Glutamatergic neuron (in vitro differentiated cells): ENCODE measurements around the gene SCN8A. TPM values are rescaled to one million over a fixed set of nuclear protein-coding genes. Genes with fewer than 3 reads are reported as not detected.
A peak's percentile ranks its signal among the peaks of the same experiment; 100 is the strongest.

Experiments used
- DNase-seq: peaks from one replicate; pipeline ENCODE4 v3.0.0; 2022
- H3K27ac Mint-ChIP-seq: one replicate; pipeline ENCODE4 v1.8.0; 2020; ENCODE audit warnings: mild to moderate bottlenecking, mixed read lengths, inconsistent platforms; ENCODE audit not compliant: unreplicated experiment
- H3K27me3 Mint-ChIP-seq: one replicate; pipeline ENCODE4 v1.8.0; 2020; ENCODE audit warnings: mild to moderate bottlenecking, moderate library complexity, mixed read lengths, inconsistent platforms; ENCODE audit not compliant: unreplicated experiment
- H3K36me3 Mint-ChIP-seq: one replicate; pipeline ENCODE4 v1.8.0; 2020; ENCODE audit warnings: mild to moderate bottlenecking, mixed read lengths, inconsistent platforms; ENCODE audit not compliant: unreplicated experiment
- H3K4me1 Mint-ChIP-seq: one replicate; pipeline ENCODE4 v1.8.0; 2020; ENCODE audit warnings: mild to moderate bottlenecking, low read depth, mixed read lengths, inconsistent platforms; ENCODE audit not compliant: unreplicated experiment
- H3K4me3 Mint-ChIP-seq: one replicate; pipeline ENCODE4 v1.8.0; 2020; ENCODE audit warnings: mild to moderate bottlenecking, mixed read lengths, inconsistent platforms; ENCODE audit not compliant: unreplicated experiment
- H3K9me3 Mint-ChIP-seq: one replicate; pipeline ENCODE4 v1.8.0; 2020; ENCODE audit warnings: mild to moderate bottlenecking, moderate library complexity, mixed read lengths, inconsistent platforms; ENCODE audit not compliant: unreplicated experiment
- total RNA-seq: library from RNA; stranded (reverse); fragmentation: NEBNext Ultra II Directional; extraction: Animal tissue kit (Norgen Biotek cat#: 25700); gene quantifications from one replicate; pipeline ENCODE4 v1.2.1, GENCODE V29; 2021; ENCODE audit not compliant: unreplicated experiment
- TF ChIP-seq, protein P1 (sequence below): fragments of 200-600 bp; sonication (generic); IDR thresholded peaks from one replicate; pipeline ENCODE4 v1.5.0; 2021; ENCODE audit not compliant: partially characterized antibody, unreplicated experiment

Gene SCN8A
- total RNA-seq, 1 donor from 2014 or later: 47.6 TPM

GRCh38 chr12:51848326-51848727 is 257.3 kb downstream of the SCN8A start, which contains the start of gene FIGNL2:
Gene FIGNL2 (minus strand): TSS chr12:51848718. CDS start chr12:51822413, 26,305 bp downstream.
- peak; percentile 58 for DNase-seq
- H3K4me1 Mint-ChIP-seq: peaks cover 28% of the 10 kb centered on the region
- peak within 1 kb of the TSS; percentile 86 for H3K4me3 Mint-ChIP-seq
- H3K27ac Mint-ChIP-seq: peak within 1 kb of the TSS; percentile 76
- H3K36me3 Mint-ChIP-seq: no peaks in the 10 kb centered on the region
- TF ChIP-seq, protein P1, sequence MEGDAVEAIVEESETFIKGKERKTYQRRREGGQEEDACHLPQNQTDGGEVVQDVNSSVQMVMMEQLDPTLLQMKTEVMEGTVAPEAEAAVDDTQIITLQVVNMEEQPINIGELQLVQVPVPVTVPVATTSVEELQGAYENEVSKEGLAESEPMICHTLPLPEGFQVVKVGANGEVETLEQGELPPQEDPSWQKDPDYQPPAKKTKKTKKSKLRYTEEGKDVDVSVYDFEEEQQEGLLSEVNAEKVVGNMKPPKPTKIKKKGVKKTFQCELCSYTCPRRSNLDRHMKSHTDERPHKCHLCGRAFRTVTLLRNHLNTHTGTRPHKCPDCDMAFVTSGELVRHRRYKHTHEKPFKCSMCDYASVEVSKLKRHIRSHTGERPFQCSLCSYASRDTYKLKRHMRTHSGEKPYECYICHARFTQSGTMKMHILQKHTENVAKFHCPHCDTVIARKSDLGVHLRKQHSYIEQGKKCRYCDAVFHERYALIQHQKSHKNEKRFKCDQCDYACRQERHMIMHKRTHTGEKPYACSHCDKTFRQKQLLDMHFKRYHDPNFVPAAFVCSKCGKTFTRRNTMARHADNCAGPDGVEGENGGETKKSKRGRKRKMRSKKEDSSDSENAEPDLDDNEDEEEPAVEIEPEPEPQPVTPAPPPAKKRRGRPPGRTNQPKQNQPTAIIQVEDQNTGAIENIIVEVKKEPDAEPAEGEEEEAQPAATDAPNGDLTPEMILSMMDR: no peak
- peaks cover 14% of the 10 kb centered on the region for H3K27me3 Mint-ChIP-seq
- H3K9me3 Mint-ChIP-seq: peaks cover 5% of the 10 kb centered on the region

DNA sequence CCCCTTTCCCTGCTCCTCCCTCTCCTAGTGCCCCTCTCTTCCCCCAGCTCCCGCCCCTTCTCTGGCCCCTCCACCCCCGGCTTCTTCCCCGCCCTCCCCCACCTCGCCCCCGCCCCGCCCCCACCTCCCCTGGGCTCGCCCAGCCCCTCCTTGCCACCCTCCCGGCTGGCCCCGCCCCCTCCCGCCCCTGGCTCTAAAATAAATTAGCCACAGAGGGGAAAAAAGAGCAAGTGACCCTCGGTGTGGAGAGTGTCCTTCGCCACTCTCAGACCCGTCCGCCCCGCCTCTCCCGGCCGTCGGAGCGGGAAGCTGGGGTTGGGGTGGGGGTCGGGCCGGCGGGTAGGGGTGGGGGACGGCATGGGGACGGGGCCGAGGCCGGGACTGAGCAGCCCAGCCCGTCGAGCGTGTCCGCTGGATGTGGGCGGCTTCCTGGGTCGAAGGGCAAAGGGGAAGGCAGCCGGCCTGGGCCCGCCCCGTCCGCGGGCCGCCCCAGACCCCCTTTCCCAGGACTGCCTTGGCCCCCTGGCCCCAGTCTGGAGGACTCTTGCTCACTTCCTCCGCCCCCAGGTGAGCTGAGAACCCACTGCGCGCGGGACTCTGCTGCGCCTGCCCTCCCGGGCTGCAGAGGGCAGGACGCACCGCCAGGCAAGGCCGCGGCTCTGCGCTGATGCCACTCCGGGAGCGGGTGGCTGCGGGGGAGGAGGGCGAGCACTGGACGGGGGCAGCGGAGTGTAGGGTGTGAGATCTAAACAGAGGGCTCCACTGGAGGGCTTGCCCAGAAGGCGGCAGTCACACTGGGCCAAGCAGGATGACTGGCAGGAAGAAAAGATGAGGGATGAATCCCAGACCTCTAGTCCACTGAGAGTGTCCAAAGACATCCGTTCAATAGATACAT is 258.1 kb downstream of the SCN8A start:
- H3K9me3 Mint-ChIP-seq: peaks cover 5% of the 10 kb centered on the region
- TF ChIP-seq, protein P1: no peak
- peak overlapping the region; percentile 73 for H3K4me3 Mint-ChIP-seq
- H3K27me3 Mint-ChIP-seq: peaks cover 14% of the 10 kb centered on the region
- peak; percentile 76 for DNase-seq
- no peak overlapping the region for H3K27ac Mint-ChIP-seq
- no peaks in the 10 kb centered on the region for H3K36me3 Mint-ChIP-seq
- H3K4me1 Mint-ChIP-seq: peaks cover 21% of the 10 kb centered on the region

DNA sequence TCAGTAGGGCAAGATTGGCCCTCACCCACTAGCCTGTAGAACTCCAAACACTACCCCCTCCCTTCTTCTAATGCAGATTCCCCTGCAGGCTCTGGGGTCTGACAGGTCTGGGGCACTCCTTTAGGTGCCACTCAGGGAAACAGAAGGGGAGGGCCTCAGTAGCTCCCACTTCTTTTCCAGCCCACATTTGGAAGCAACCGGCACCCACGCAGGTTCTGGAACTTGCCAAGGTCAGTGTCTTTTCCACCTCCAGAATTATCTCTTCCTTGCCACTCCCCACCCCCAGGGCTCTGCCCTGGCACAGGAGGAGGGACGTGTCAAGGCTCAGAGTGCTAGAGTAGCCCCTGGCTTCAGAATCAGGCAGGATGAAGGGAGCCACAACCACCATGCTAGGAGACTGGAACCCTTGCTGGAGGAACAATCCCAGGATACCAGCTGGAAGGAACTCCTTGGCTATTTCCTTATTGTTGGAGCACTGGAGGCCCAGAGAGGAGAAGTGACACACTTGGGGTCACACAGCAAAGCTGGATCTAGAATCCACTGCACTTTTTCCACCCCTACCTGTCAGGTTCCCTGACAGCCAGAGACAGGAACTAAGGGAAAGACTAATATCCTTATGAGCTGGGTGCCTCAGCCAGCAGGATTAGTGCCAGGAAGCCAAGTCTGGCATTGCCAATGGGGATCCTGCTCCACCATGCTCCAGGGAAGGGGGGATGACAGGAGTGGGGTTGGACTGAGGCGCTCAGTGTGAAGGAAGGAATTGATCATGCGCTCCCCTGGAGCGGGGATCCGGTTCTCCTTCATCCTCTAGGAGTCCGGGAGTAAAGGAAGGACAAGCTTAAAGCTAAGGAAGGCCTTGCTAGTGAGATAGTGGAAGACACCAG is 259.3 kb downstream of the SCN8A start:
- Mint-ChIP-seq H3K27me3 (peaks cover 12% of the 10 kb centered on the region), H3K9me3 (peaks cover 5% of the 10 kb centered on the region), H3K4me1 (peaks cover 9% of the 10 kb centered on the region), H3K4me3 (peak overlapping the region; percentile 73), H3K36me3 (no peaks in the 10 kb centered on the region), H3K27ac (no peak overlapping the region)
- no peak for DNase-seq
- TF ChIP-seq, protein P1: no peak

DNA sequence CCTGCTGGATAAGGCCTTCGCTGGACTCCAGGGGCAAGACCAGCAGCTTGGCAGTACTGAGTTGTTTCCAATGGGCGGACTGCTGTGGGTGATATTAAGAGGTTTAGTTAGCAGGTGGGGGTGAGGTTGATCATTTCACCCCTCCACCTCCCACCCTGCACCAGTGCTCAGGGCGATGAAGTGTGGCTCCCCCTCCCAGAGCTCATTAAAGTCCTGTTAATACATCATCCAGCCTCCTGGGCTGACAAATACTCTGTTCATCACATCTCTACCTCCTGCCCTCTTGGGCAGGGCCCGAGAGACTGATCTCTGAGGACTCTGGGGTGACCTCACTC is 259.9 kb downstream of the SCN8A start:
- Mint-ChIP-seq H3K36me3 (no peaks in the 10 kb centered on the region), H3K27me3 (peaks cover 16% of the 10 kb centered on the region), H3K9me3 (peaks cover 5% of the 10 kb centered on the region), H3K4me3 (no peak overlapping the region), H3K4me1 (peaks cover 8% of the 10 kb centered on the region), H3K27ac (no peak overlapping the region)
- TF ChIP-seq, protein P1: no peak
- DNase-seq: no peak
